ENCODE data around the gene RALBP1. TPM values are rescaled to one million over a fixed set of nuclear protein-coding genes. Genes with fewer than 3 reads are reported as not detected.

The RALBP1 gene
- total RNA-seq, 4 donors from 2014 or later, result 60.2 to 97.6 (median 72.2) TPM

DNA sequence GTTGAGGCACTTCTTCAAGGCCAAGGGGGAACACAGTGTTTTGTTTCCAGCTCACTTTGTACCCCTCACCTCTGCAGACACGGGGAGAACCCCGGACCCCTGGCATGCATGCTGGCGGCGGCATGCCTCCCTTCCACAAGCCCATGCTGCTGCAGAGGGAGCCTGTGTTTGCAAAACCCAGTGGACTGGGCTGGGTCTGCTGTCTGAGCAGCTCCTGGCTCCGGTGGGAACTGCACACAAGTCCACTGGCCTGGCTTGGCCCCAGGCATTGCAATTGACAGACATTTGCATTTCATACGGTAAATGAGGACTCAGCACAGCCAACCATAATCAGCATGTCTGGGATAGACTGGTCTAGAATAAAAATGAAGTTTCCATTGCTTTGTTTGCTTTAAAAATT is 62.4 kb downstream of the RALBP1 start:
- TF ChIP-seq, protein P1, sequence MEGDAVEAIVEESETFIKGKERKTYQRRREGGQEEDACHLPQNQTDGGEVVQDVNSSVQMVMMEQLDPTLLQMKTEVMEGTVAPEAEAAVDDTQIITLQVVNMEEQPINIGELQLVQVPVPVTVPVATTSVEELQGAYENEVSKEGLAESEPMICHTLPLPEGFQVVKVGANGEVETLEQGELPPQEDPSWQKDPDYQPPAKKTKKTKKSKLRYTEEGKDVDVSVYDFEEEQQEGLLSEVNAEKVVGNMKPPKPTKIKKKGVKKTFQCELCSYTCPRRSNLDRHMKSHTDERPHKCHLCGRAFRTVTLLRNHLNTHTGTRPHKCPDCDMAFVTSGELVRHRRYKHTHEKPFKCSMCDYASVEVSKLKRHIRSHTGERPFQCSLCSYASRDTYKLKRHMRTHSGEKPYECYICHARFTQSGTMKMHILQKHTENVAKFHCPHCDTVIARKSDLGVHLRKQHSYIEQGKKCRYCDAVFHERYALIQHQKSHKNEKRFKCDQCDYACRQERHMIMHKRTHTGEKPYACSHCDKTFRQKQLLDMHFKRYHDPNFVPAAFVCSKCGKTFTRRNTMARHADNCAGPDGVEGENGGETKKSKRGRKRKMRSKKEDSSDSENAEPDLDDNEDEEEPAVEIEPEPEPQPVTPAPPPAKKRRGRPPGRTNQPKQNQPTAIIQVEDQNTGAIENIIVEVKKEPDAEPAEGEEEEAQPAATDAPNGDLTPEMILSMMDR (IDR thresholded peaks at IDR 0.05), result no peak
- ATAC-seq (ENCODE audit: low FRiP score), result no peak
- DNase-seq (ENCODE audit: low spot score), result no peak

DNA sequence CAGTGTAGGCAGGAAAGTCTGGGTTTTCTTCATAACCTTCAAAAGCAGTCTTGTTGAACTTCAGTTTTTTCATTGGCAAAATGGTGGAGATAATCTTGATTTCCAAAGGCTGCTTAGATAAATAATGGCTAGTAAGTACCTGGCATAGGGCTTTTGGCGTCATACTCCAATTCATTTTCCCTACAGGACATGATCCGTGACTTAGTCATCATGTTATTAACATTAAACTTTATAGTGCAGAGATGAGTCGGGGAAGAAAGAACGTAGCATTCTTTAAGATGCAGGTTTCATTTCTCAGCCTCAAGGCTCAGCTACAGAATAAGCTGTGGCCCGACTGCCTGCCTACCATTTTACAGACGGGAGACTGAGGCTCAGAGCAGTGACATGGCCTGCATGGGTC is 64.0 kb downstream of the RALBP1 start:
- TF ChIP-seq, protein P1 (IDR thresholded peaks at IDR 0.05), result no peak
- no peak for DNase-seq (ENCODE audit: low spot score)
- ATAC-seq (ENCODE audit: low FRiP score), result no peak

DNA sequence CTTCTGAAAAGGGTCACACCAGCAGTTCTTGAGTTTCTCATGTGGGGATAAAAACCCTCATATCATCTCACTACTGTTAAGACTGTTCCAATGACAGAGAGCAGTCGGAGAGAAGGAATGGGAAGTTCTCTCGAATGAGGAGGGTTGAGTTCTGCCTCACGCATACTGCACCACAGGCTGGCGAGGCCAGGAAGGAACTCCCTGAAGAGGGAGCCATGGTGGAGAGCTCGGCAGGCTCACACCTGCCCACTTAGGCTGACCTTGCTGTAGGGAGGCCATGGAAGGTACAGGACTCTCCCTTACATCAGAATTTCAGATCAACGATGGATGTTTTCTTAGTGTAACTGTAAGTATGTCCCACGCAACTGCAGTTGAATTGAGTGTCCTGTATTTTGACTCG is 64.6 kb downstream of the RALBP1 start:
- no peak for ATAC-seq (ENCODE audit: low FRiP score)
- TF ChIP-seq, protein P1 (IDR thresholded peaks at IDR 0.05), result no peak
- DNase-seq (ENCODE audit: low spot score), result no peak

DNA sequence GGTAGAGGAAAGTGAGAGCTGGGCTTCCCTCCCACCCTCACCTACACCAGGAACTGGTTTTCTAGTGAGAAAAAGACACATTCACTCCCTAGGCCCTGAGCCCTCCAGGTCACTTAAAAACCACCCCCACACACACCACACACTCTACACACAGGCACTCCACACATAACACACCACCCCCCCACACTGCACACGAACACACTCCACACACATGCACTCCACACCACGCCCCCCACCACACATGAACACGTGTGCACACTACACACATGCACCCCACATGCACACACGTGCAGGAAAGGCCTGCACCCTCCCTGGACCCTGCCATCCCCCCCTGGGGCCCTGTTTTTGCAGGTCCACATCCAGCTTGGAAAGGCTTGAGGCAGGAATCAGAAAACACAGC is 67.6 kb downstream of the RALBP1 start:
- TF ChIP-seq, protein P1 (IDR thresholded peaks at IDR 0.05), result no peak
- DNase-seq (ENCODE audit: low spot score), result no peak
- no peak for ATAC-seq (ENCODE audit: low FRiP score)

DNA sequence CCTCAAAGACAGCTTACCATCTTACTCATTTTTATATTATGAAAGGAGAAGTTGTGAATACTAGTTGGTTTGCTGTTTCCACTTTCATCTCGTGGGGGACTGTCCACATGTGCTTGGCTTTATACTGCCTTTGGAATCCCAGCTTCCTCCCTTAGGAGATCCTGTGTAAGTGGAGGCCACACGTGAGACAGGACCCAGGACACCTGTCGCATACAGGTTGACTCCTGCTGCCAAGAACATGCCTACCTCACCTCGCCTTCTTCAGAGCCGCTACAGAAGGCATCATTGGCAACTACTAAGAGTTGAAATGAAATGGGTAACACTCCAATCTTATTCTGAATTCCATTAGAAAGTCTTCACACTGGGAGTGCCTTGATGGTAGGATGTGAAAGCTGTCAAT is 69.7 kb downstream of the RALBP1 start:
- TF ChIP-seq, protein P1 (IDR thresholded peaks at IDR 0.05), result no peak
- ATAC-seq (ENCODE audit: low FRiP score) (no peak), DNase-seq (ENCODE audit: low spot score) (no peak)

DNA sequence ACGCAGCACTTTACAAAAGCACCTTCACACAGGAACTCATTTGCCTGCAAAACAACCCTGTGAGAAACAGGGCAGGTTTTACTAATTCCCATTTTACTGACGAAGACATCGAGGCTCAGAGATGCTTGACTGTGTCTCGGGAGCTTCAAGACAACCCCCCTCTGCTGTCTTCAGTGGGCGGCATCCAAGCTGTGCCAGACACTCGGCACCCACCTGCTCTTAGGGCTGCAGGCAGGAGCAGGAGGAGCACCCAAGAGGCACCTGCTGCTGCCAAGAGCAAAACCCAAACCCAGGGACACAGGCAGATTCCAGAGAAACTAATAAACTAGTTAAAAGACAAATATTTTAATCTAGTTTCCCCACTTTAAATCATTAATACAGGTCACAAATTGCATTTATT is 71.2 kb downstream of the RALBP1 start:
- TF ChIP-seq, protein P1 (IDR thresholded peaks at IDR 0.05), result no peak
- ATAC-seq (ENCODE audit: low FRiP score), result no peak
- no peak for DNase-seq (ENCODE audit: low spot score)

DNA sequence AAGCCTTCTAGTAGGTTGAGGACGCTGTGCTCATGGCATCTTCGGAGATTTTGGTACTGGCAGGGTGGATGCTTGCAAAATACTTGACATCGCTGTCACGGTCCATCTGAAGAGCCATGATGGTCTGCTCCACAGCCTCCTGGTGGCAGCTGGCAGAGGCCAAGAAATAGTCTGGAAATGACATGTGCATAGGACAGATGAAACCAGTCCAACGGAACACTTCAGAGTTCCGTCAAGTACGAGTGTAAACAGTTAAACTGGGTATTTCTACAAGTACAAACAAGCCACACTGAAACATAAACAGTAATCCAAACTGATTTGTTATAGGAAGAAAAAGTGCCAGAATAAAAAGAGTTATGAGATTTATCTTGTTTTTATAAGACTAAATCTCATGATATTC is 72.5 kb downstream of the RALBP1 start:
- ATAC-seq (ENCODE audit: low FRiP score), result no peak
- TF ChIP-seq, protein P1 (IDR thresholded peaks at IDR 0.05), result no peak
- no peak for DNase-seq (ENCODE audit: low spot score)
